HG03135 (cell line): Measurements from ENCODE around the gene ADGRD2.

ENCODE experiments used
- ATAC-seq: cut with Tn5 transposase; IDR thresholded peaks from one replicate; pipeline ENCODE4 v1.9.1; 2021; ENCODE audit warnings: mild to moderate bottlenecking, moderate library complexity; ENCODE audit not compliant: unreplicated experiment

The ADGRD2 gene

GRCh38 chr9:124506931-124507879 lies 57.0 kb downstream of the ADGRD2 start, which contains the start of gene NR5A1:
Gene NR5A1 (minus strand): TSS chr9:124507399. CDS start chr9:124503395, 4,004 bp downstream.
- ATAC-seq: no peak

- no peak for ATAC-seq
Observed at GRCh38 chr9:124507880-124508423, 57.7 kb downstream of the ADGRD2 start.

- no peak for ATAC-seq
Observed at GRCh38 chr9:124510650-124511425, 60.6 kb downstream of the ADGRD2 start.

- no peak for ATAC-seq
Observed at GRCh38 chr9:124511426-124511840, 61.2 kb downstream of the ADGRD2 start.

GRCh38 chr9:124511891-124512805 lies 61.9 kb downstream of the ADGRD2 start:
- no peak for ATAC-seq

- no peak for ATAC-seq
Observed at GRCh38 chr9:124512806-124513204, 62.6 kb downstream of the ADGRD2 start.

GRCh38 chr9:124513376-124513994 lies 63.2 kb downstream of the ADGRD2 start:
- no peak for ATAC-seq

GRCh38 chr9:124514125-124514524 lies 63.9 kb downstream of the ADGRD2 start:
- ATAC-seq: no peak

GRCh38 chr9:124514874-124515273 lies 64.6 kb downstream of the ADGRD2 start:
- no peak for ATAC-seq

- ATAC-seq: no peak
Observed at GRCh38 chr9:124517600-124517999, 67.3 kb downstream of the ADGRD2 start.

GRCh38 chr9:124518116-124518515 lies 67.9 kb downstream of the ADGRD2 start:
- ATAC-seq: no peak

GRCh38 chr9:124520206-124520596 lies 70.0 kb downstream of the ADGRD2 start:
- no peak for ATAC-seq

- ATAC-seq: no peak
Observed at GRCh38 chr9:124521142-124521541, 70.9 kb downstream of the ADGRD2 start.

GRCh38 chr9:124522121-124523098 lies 72.2 kb downstream of the ADGRD2 start:
- no peak for ATAC-seq

GRCh38 chr9:124526174-124526573 lies 75.9 kb downstream of the ADGRD2 start:
- no peak for ATAC-seq

GRCh38 chr9:124527781-124528180 lies 77.5 kb downstream of the ADGRD2 start:
- ATAC-seq: no peak
